K562 (cell line): Measurements from ENCODE around the gene GLUD1. TPM values are rescaled to one million over a fixed set of nuclear protein-coding genes. Genes with fewer than 3 reads are reported as not detected.

Experiments used
- ATAC-seq: fragments of 200-7000 bp; cut with Tn5 transposase; 3 replicates; pipeline ENCODE4 v1.9.1; 2020; ENCODE audit warnings: moderate library complexity
- BruUV-seq: library from RNA; stranded (reverse); fragments of 400-500 nt; replicated peaks from 2 replicates; lab custom pipeline; 2021; lab: Mats Ljungman, UMichigan
- CTCF ChIA-PET: fragments of 300-600 bp; formaldehyde crosslinking; extraction: SDS; loops from one replicate; lab custom pipeline; 2021; ENCODE audit warnings: low intra/inter-chr PET ratio; lab: Yijun Ruan, JAX
- POLR2A ChIA-PET: fragments of 300-600, 350-650 bp; sonication (Branson Sonifier 250); formaldehyde crosslinking; extraction: SDS; loops from one replicate; lab custom pipeline; 2021; ENCODE audit warnings: antibody characterized with exemption, inconsistent platforms; lab: Yijun Ruan, JAX
- DNase-seq, 4 experiments: peaks; one replicate each; pipeline versions ENCODE4 v3.0.0 to v3.0.0-alpha.2; 2011 to 2018; ENCODE audit warnings: low spot score in 3 of 4, mixed read lengths in 3 of 4; ENCODE audit errors: extremely low read depth in 1 of 4
- FAIRE-seq: peaks from 2 replicates; lab custom pipeline; 2011; peaks lifted over from hg19 to GRCh38; lab: Jason Lieb, UNC
- H2AFZ ChIP-seq: 2 replicates; pipeline ENCODE4 v1.6.0; 2011; ENCODE audit warnings: low read depth, low read length, control low read depth, inconsistent platforms
- H3K27ac ChIP-seq: fragments of 200-600 bp; 3 replicates; pipeline ENCODE4 v1.8.0; 2011; ENCODE audit warnings: low read depth, mild to moderate bottlenecking, control low read depth, inconsistent platforms, low read length, moderate library complexity, mixed read lengths; ENCODE audit errors: extremely low read depth
- H3K27me3 ChIP-seq, 2 experiments: fragments of 300-600 bp in 1 of 2; 2 replicates in 1 of 2; 3 replicates in 1 of 2; pipeline versions ENCODE4 v1.6.0 to v1.8.0; 2011; ENCODE audit warnings: inconsistent platforms in 2 of 2, low read length in 2 of 2, mild to moderate bottlenecking in 1 of 2, mixed read lengths in 1 of 2, moderate library complexity in 1 of 2; ENCODE audit not compliant: control insufficient read depth in 2 of 2, insufficient read depth in 2 of 2
- H3K36me3 ChIP-seq: fragments of 300-600 bp; 3 replicates; pipeline ENCODE4 v1.8.0; 2011; ENCODE audit warnings: mild to moderate bottlenecking, low read length, inconsistent platforms; ENCODE audit not compliant: control insufficient read depth, insufficient read depth
- H3K4me1 ChIP-seq, 2 experiments: fragments of 200-600 bp in 1 of 2; replicated peaks in 1 of 2; 2 replicates in 1 of 2; 3 replicates in 1 of 2; pipeline versions ENCODE4 v1.5.1 to v1.8.0; 2011; ENCODE audit warnings: inconsistent platforms in 2 of 2, low read length in 2 of 2, mild to moderate bottlenecking in 1 of 2, mixed read lengths in 1 of 2, moderate library complexity in 1 of 2; ENCODE audit not compliant: control insufficient read depth in 2 of 2, insufficient read depth in 2 of 2
- H3K4me2 ChIP-seq: 2 replicates; pipeline ENCODE4 v1.6.1; 2011; ENCODE audit warnings: low read length, control low read depth, inconsistent platforms, mixed read lengths; ENCODE audit not compliant: insufficient read depth
- H3K4me3 ChIP-seq: fragments of 200-600 bp; sonication (generic), shearing (Covaris generic); 2 replicates; pipeline ENCODE4 v1.5.1; 2016; ENCODE audit warnings: control low read depth, inconsistent platforms
- H3K79me2 ChIP-seq: fragments of 200-600 bp; 3 replicates; pipeline ENCODE4 v1.8.0; 2011; ENCODE audit warnings: low read length, inconsistent platforms; ENCODE audit not compliant: control insufficient read depth, insufficient read depth
- H3K9ac ChIP-seq, 2 experiments: 2 replicates each; pipeline versions ENCODE4 v1.6.0 to v1.6.1; 2011; ENCODE audit warnings: low read depth in 2 of 2, low read length in 2 of 2, control low read depth in 1 of 2, inconsistent platforms in 1 of 2, mild to moderate bottlenecking in 1 of 2, mixed read lengths in 1 of 2; ENCODE audit not compliant: insufficient read depth in 1 of 2
- H3K9me1 ChIP-seq: one replicate; pipeline ENCODE4 v1.6.0; 2011; ENCODE audit warnings: inconsistent platforms, mild to moderate bottlenecking, low read length, moderate library complexity; ENCODE audit not compliant: control insufficient read depth, insufficient read depth
- H3K9me3 ChIP-seq: replicated peaks from 2 replicates; pipeline ENCODE4 v1.5.1; 2011; ENCODE audit warnings: low read depth, low read length, inconsistent platforms; ENCODE audit not compliant: control insufficient read depth, insufficient read depth
- H4K20me1 ChIP-seq: replicated peaks from 2 replicates; pipeline ENCODE4 v1.6.1; 2011; ENCODE audit warnings: low read length, inconsistent platforms, mixed read lengths; ENCODE audit not compliant: control insufficient read depth, insufficient read depth
- CCNT2 ChIP-seq: IDR thresholded peaks from 2 replicates; pipeline ENCODE4 v1.6.1; 2011; ENCODE audit warnings: borderline replicate concordance, low read depth, mild to moderate bottlenecking, moderate library complexity, mixed read lengths, low read length; ENCODE audit not compliant: insufficient read length; ENCODE audit errors: extremely low read depth
- DNMT1 ChIP-seq: fragments of 450-650 bp; IDR thresholded peaks from 2 replicates; pipeline ENCODE4 v1.6.1; 2016; ENCODE audit warnings: antibody characterized with exemption, mild to moderate bottlenecking
- ELF1 ChIP-seq: fragments of 200-800 bp; sonication (Bioruptor generic); IDR thresholded peaks from 2 replicates; pipeline ENCODE4 v1.6.1; 2016; ENCODE audit warnings: missing genetic modification characterization, missing compliant biosample characterization
- MYNN ChIP-seq, 2 experiments: sonication (generic); formaldehyde crosslinking in 1 of 2; IDR thresholded peaks; 2 replicates each; pipeline versions ENCODE4 v1.5.0 to v1.6.1; 2016 to 2020; ENCODE audit warnings: antibody characterized with exemption in 1 of 2, missing genetic modification reagents in 1 of 2
- NFATC3 ChIP-seq: fragments of 450-650 bp; IDR thresholded peaks from 2 replicates; pipeline ENCODE4 v1.6.1; 2017; ENCODE audit warnings: mild to moderate bottlenecking
- NFIC ChIP-seq: fragments of 450-650 bp; IDR thresholded peaks from 2 replicates; pipeline ENCODE4 v1.6.1; 2017; ENCODE audit warnings: mild to moderate bottlenecking, inconsistent platforms
- SMC3 ChIP-seq: conservative IDR thresholded peaks from 2 replicates; pipeline ENCODE4 v1.6.1; 2011; ENCODE audit warnings: low read depth, low read length, improper control_type of control experiment; ENCODE audit not compliant: insufficient read depth
- TAF7 ChIP-seq: fragments of 450-650 bp; IDR thresholded peaks from 2 replicates; pipeline ENCODE4 v1.6.1; 2016; ENCODE audit warnings: missing genetic modification characterization, missing compliant biosample characterization
- ZNF212 ChIP-seq: fragments of 450-650 bp; formaldehyde crosslinking; IDR thresholded peaks from 2 replicates; pipeline ENCODE4 v1.4.0; 2020; ENCODE audit warnings: mild to moderate bottlenecking
- ZNF785 ChIP-seq: fragments of 250-450 bp; sonication (Bioruptor Pico); IDR thresholded peaks from 2 replicates; pipeline ENCODE4 v1.4.0; 2020; ENCODE audit warnings: mild to moderate bottlenecking
- WGBS: fragments of 100-300 bp; shearing (Covaris generic); methylation state at CpG from one replicate; pipeline ENCODE4 v1.1.6; 2016; ENCODE audit warnings: low coverage, mixed read lengths; ENCODE audit not compliant: insufficient coverage; ENCODE audit errors: missing lambda C conversion rate; 5-methylcytosine and 5-hydroxymethylcytosine counted together
- in situ Hi-C: fragments of 300-500 bp; cut with MboI; formaldehyde crosslinking; loops from 4 replicates; pipeline ENCODE4 v1.15.0; 2018; ENCODE audit warnings: inconsistent platforms, mixed read lengths
- intact Hi-C: fragments of 100-400 bp; cut with micrococcal nuclease; formaldehyde crosslinking; loops from 2 replicates; pipeline ENCODE4 v1.14.2; 2022
- polyA plus RNA-seq, 8 experiments: library from polyadenylated mRNA; depleted of rRNA in 4 of 8; stranded (reverse) in 5 of 8; unstranded in 3 of 8; fragments of >200 nt; fragmentation: Nextera tagmentation in 2 of 8; fragmentation: Illumina TruSeq in 1 of 8; extraction: Ambion mirVana in 2 of 8; extraction: Trizol in 1 of 8; gene quantifications; 2 replicates each; pipeline versions ENCODE4 v1.2.1 to v1.2.3, GENCODE V29; 2011 to 2014; ENCODE audit warnings: inconsistent platforms in 1 of 8, missing spikeins in 1 of 8
- total RNA-seq, 7 experiments: library from RNA; depleted of rRNA in 6 of 7; stranded (reverse); fragments of >200 nt in 6 of 7; fragmentation: Illumina TruSeq in 2 of 7; extraction: Trizol in 2 of 7; gene quantifications; 2 replicates each; pipeline versions ENCODE4 v1.2.1 to v1.2.3, GENCODE V29; 2011 to 2021; ENCODE audit warnings: low replicate concordance in 1 of 7
- TF ChIP-seq, protein P1 (sequence below): fragments of 450-650 bp; IDR thresholded peaks from 2 replicates; pipeline ENCODE4 v1.6.1; 2018; ENCODE audit warnings: mild to moderate bottlenecking, low read depth; ENCODE audit not compliant: partially characterized antibody
- TF ChIP-seq, protein P2 (sequence below), 2 experiments: fragments of 250-450 bp in 1 of 2; fragments of 450-650 bp in 1 of 2; sonication (Bioruptor Pico) in 1 of 2; IDR thresholded peaks; 2 replicates each; pipeline versions ENCODE4 v1.6.1 to v1.8.0; 2016 to 2021; ENCODE audit warnings: mild to moderate bottlenecking in 2 of 2, moderate library complexity in 2 of 2, missing compliant biosample characterization in 1 of 2, missing genetic modification characterization in 1 of 2
- TF ChIP-seq, protein P3 (sequence below): fragments of 450-650 bp; conservative IDR thresholded peaks from 2 replicates; pipeline ENCODE4 v1.6.1; 2016; ENCODE audit warnings: missing genetic modification characterization, low read depth, mild to moderate bottlenecking, missing compliant biosample characterization, moderate library complexity
- TF ChIP-seq, protein P4 (sequence below): fragments of 250-450 bp; sonication (Bioruptor Pico); IDR thresholded peaks from 2 replicates; pipeline ENCODE4 v1.8.0; 2021; ENCODE audit warnings: moderate library complexity, mild to moderate bottlenecking, inconsistent platforms

Gene GLUD1
- total and polyA plus RNA-seq, 9 of the 15 experiments (the other 6 are each of a cell fraction or from before 2014, with no cell fraction given) = 21.9 to 92.0 (median 76.3) TPM

DNA sequence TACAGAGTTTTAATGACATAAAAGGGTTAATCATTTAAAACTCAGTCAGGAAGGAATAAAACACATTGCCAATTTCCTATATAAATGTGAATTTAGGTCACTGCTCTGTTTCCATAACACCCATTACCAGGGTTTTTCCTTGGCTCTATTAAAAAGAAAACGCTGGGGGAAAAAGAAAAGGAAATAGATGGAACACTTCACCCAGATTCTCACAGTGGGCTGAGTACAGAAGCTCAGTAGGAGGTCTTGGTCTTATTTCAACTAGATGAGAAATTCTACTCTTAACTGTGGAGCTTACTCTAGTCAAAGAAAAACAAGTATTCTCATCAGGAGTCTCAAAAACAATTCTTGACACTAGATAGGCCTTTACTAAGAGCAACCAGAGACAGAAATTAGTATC, 36.5 kb downstream of the GLUD1 start:
- Histone ChIP-seq H3K79me2 (no peaks in the 10 kb centered on the region), H3K27me3 (no peaks in the 10 kb centered on the region), H3K27ac (no peak overlapping the region), H3K4me2 (no peak overlapping the region), H3K4me1 (no peaks in the 10 kb centered on the region), H3K36me3 (peaks cover 80% of the 10 kb centered on the region; the same call in 2 of the 3 replicates), H3K9me3 (no peaks in the 10 kb centered on the region), H2AFZ (no peak overlapping the region), H4K20me1 (no peaks in the 10 kb centered on the region), H3K9ac (no peak overlapping the region), H3K9me1 (no peaks in the 10 kb centered on the region), H3K4me3 (no peak overlapping the region)
- WGBS = 40% methylated on average over 1 of the region's 1 CpG
- CTCF ChIA-PET = no interaction called here
- BruUV-seq = no TSS peak
- TF ChIP-seq ZNF785 (CRISPR knock-in tag) (no peak), NFIC (no peak), ZNF212 (CRISPR knock-in tag) (no peak), DNMT1 (no peak), CCNT2 (no peak), MYNN (IDR thresholded peaks at IDR 0.05) (no peak), MYNN (CRISPR knock-in tag; IDR thresholded peaks at IDR 0.05) (no peak), TAF7 (tag) (no peak), SMC3 (no peak), NFATC3 (no peak), ELF1 (tag) (no peak)
- TF ChIP-seq, protein P1, sequence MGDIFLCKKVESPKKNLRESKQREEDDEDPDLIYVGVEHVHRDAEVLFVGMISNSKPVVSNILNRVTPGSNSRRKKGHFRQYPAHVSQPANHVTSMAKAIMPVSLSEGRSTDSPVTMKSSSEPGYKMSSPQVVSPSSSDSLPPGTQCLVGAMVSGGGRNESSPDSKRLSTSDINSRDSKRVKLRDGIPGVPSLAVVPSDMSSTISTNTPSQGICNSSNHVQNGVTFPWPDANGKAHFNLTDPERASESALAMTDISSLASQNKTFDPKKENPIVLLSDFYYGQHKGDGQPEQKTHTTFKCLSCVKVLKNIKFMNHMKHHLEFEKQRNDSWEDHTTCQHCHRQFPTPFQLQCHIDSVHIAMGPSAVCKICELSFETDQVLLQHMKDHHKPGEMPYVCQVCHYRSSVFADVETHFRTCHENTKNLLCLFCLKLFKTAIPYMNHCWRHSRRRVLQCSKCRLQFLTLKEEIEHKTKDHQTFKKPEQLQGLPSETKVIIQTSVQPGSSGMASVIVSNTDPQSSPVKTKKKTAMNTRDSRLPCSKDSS = no peak
- TF ChIP-seq, protein P2, sequence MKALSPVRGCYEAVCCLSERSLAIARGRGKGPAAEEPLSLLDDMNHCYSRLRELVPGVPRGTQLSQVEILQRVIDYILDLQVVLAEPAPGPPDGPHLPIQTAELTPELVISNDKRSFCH (CRISPR knock-in tag; IDR thresholded peaks at IDR 0.05) = no peak
- TF ChIP-seq, protein P2 (tag; IDR thresholded peaks at IDR 0.05) = no peak
- TF ChIP-seq, protein P3, sequence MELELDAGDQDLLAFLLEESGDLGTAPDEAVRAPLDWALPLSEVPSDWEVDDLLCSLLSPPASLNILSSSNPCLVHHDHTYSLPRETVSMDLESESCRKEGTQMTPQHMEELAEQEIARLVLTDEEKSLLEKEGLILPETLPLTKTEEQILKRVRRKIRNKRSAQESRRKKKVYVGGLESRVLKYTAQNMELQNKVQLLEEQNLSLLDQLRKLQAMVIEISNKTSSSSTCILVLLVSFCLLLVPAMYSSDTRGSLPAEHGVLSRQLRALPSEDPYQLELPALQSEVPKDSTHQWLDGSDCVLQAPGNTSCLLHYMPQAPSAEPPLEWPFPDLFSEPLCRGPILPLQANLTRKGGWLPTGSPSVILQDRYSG (tag) = no peak
- TF ChIP-seq, protein P4, sequence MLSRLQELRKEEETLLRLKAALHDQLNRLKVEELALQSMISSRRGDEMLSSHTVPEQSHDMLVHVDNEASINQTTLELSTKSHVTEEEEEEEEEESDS (CRISPR knock-in tag) = no peak
- no peak for FAIRE-seq
- no peak for DNase-seq
- in situ Hi-C loops = no loop called here
- POLR2A ChIA-PET = interaction anchor here (0.9 kb wide), 1 partner anchor 14 kb away, joined by 4 read pairs; no protein-coding TSS in a partner anchor
- ATAC-seq = no peak
- intact Hi-C loops = no loop called here
